Thyroid gland (tissue), 4 donors: ENCODE results near the gene SOD3.

Experiments used
- POLR2A ChIP-seq, 2 donors: fragments of 450-650 bp; IDR thresholded peaks; one replicate each; pipeline ENCODE4 v1.6.1; 2017; ENCODE audit warnings: antibody characterized with exemption in 2 of 2, mild to moderate bottlenecking in 2 of 2, moderate library complexity in 1 of 2
- TF ChIP-seq, protein P1 (sequence below), 6 experiments: fragments of 200-600 bp in 3 of 6; fragments of 450-650 bp in 3 of 6; sonication (generic) in 3 of 6; IDR thresholded peaks; one replicate each; pipeline ENCODE4 v1.5.1; 2016 to 2019; ENCODE audit warnings: antibody characterized with exemption in 6 of 6, mild to moderate bottlenecking in 2 of 6, inconsistent platforms in 1 of 6, moderate library complexity in 1 of 6

DNA sequence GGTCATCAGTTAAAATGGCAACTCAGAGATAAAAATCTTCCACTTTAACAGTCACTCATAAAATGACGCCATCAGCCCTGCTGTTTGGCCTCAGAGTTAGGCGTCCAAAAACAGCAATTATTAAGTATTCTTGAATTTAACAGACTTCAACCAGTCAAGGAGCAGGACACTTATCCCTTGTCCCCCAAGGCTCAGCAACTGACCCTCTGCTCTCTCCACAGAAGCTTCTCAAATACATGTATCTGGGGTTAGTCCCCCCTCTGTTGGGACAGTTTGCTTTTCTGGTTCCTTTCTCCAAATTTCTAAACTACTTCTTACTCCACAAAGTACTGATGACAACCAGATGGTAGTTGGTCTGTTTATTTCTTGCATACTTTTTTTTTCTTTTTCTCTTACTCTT is 54.4 kb downstream of the SOD3 start:
- TF ChIP-seq, protein P1, sequence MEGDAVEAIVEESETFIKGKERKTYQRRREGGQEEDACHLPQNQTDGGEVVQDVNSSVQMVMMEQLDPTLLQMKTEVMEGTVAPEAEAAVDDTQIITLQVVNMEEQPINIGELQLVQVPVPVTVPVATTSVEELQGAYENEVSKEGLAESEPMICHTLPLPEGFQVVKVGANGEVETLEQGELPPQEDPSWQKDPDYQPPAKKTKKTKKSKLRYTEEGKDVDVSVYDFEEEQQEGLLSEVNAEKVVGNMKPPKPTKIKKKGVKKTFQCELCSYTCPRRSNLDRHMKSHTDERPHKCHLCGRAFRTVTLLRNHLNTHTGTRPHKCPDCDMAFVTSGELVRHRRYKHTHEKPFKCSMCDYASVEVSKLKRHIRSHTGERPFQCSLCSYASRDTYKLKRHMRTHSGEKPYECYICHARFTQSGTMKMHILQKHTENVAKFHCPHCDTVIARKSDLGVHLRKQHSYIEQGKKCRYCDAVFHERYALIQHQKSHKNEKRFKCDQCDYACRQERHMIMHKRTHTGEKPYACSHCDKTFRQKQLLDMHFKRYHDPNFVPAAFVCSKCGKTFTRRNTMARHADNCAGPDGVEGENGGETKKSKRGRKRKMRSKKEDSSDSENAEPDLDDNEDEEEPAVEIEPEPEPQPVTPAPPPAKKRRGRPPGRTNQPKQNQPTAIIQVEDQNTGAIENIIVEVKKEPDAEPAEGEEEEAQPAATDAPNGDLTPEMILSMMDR (IDR thresholded peaks at IDR 0.05), result no peak
- TF ChIP-seq POLR2A (IDR thresholded peaks at IDR 0.05), result no peak
